RCC 7860 (cell line): ENCODE results near the gene TEAD3.
A peak's percentile ranks its signal among the peaks of the same experiment; 100 is the strongest.

Experiments used
- DNase-seq: peaks from one replicate; pipeline ENCODE4 v3.0.0-alpha.2; 2015; ENCODE audit warnings: low spot score
- FAIRE-seq: peaks from 2 replicates; lab custom pipeline; 2012; peaks lifted over from hg19 to GRCh38; lab: Jason Lieb, UNC

The TEAD3 gene

GRCh38 chr6:35514587-35514986 lies 17.7 kb upstream of the TEAD3 start:
- FAIRE-seq (no peak), DNase-seq (no peak)

DNA sequence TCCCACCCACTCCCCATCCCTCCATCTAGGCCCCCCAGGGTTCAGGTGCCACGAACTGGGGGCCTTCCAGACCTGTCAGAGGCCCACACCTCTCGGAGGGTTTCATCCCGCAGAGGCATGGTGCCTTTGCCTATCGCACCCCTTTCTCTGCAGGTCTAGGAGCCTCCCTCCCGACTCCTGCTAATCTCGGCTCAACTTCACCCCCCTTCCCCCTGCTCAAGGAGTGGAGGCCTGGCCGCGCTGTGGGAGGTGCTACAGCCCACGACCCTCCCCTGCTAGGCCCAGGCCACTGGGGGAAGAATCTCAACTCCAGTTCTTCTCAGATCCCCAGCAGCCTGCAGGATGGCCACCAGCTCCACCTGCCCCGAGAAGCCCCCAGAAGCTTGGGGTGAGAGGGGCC lies 15.9 kb upstream of the TEAD3 start, which contains the start of gene TULP1:
Gene TULP1, minus strand, starts transcription at position 157 of the 400 bp plus-strand sequence. Its CDS starts 38 bp downstream, at position 119.
- FAIRE-seq (no peak), DNase-seq (no peak)

GRCh38 chr6:35512006-35512405 lies 15.1 kb upstream of the TEAD3 start:
- no peak for FAIRE-seq
- no peak for DNase-seq

- no peak for FAIRE-seq
- DNase-seq = no peak
Observed at GRCh38 chr6:35511562-35511941, 14.7 kb upstream of the TEAD3 start.

DNA sequence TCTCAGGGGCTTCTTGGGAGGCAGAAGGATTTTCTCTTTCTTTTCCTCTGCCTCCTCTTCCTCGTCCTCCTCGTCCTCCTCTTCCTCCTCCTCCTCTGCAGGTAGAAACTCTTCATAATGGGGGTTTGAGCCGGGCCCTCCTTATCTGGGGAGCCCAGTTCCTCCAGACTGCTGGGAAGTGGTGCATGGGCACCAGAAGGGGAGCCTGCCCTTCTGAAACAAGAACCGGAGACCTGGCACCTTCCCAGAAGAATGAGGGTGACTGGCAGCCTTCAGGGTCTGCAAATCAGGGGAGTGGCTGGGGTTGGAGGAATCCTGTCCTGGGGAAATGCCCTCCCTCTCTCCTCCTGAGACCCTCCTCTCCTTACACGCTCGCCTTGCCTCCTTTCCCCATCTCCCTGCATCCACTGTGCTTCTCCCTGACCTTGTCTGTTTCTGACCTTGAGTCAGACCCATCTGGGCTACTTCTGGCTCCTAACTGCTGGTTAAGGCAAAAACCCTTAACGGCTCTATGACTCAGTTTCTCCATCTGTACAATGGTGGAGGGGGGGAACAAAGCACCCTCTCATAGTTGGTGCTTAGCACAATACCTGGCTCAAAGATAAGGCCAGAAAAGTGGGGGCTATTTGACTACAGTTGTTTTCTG lies 14.2 kb upstream of the TEAD3 start:
- no peak for FAIRE-seq
- DNase-seq = no peak

DNA sequence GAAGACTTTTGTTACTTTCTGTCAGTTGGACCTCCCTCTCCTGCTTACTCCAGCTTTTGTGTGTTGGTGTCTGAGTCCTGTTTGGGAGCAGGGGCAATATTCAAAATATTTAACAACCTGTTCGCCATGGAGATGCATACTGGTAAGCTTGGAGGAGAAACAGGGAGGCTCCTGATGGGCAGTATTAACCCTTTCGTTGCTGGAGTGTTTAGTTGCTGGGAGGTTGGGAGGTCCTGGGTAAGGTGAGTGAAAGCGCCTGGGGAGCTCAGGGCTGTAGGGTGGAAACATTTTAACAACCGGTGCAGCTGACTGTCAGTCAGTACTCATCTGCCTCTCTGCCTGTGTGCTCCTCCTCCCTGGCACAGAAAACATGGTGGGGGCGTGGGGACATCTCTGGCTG lies 11.7 kb upstream of the TEAD3 start:
- FAIRE-seq (no peak), DNase-seq (no peak)

DNA sequence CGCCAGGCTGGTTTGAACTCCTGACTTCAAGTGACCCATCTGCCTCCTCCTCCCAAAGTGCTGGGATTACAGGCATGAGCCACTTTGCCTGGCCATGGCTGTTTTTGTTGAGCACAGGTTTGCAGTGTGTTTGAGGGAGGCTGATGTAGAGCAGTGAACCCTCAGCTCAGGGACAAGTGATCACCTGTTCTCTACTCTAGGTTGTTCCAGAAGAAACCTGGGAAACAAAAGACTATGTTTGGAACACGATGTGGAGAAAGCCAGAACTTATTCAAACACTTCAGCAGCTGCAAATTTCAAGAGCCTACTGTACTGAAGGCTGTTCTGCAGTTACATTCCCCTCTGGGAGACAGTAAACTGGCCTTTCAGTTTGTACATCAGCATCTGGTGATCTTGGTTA lies 11.1 kb upstream of the TEAD3 start:
- FAIRE-seq = no peak
- no peak for DNase-seq

DNA sequence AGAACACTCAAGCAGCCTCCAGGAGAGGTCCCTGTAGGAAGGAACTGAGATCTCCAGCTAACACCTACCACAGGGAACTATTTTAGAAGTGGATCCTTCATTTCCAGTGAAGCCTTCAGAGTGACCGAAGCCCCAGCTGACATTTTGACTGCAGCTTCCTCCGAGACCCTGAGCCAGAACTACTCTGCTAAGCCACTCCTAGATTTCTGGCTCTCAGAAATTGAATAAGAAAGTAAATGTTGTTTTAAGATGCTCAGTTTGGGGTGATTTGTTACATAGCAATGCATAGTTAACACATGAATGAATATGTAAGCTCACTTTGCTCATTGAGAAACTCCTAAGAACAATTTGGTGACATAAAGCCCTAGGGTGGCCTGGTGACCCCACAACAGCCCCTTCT lies 10.3 kb upstream of the TEAD3 start:
- FAIRE-seq = no peak
- DNase-seq = no peak

DNA sequence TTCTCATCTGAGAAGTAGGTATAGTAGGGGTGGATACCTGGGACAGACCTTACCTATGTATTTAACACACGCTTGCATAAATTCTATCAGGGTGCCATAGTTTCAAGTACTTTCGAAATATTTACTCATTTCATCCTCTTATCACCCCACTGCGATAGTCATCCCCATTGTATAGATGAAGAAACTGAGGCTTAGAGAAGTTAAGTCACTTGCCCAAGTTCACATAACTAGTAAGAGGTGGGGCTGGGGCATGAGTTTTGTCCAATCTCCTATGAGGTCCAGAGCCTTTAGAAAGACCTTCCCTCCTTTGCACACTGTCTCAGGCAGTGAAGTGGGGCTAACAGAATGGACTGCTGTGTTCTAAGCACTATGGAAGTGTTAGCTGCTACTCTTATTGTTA lies 9.7 kb upstream of the TEAD3 start:
- FAIRE-seq (no peak), DNase-seq (no peak)

- DNase-seq (no peak), FAIRE-seq (no peak)
Observed at GRCh38 chr6:35505999-35506412, 9.1 kb upstream of the TEAD3 start.

DNA sequence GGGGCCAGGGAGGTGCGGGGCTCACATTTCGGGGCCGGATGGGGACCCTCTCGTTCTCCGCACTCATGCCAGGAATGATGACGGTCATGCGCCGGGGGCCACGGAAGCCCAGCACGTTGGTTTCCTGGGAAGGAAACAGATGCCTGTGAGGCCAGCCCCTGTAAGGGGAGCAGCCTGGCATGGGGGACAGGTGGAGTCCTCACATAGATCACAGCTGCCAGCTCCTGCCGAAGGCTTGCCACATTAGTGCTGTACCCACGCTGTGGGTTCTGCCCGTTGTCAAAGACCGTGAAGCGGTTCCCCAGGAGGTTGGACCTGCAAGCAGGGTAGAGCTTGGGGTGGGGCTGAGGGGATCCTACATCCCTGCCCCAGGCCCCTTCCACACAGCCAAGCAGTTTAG lies 6.7 kb upstream of the TEAD3 start:
- FAIRE-seq (no peak), DNase-seq (no peak)

DNA sequence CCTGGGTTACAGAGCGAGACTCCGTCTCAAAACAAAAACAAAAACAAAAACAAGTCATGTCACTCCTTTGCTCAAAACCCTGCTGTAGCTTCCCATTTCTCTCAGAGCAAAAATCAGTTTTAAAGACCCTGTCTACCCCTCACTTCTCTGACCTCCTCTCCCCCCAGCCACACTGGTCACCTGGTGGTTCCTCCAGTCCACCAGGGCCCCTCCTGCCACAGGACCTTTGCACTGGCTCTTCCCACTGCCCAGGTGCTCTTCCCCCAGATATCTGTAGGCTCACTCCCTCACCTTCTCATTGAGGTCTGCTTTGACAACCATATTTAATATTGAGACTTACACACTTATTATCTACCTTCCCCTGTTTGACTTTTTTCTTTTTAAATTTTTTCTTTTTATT lies 4.9 kb upstream of the TEAD3 start:
- FAIRE-seq (no peak), DNase-seq (no peak)

GRCh38 chr6:35500782-35501181 lies 3.9 kb upstream of the TEAD3 start:
- FAIRE-seq = no peak
- DNase-seq = peak; percentile 4

DNA sequence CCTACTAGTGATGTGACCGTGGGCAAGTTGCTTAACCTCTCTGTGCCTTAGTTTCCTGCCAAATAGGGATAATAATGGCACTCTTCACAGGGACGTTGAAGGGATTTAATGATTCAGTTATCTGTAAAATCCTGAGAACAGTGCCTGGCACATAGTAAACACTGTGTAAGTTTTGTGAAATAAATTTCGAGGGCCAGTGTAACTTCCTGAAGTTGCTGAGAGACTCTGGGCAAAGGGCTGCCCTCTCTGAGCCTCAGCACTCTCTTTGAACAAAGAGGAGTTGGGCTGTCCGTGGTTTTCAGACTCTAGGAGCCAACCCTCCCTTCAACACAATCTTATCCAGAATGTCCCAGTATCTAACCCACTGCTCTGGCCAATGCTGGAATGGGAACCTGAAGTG lies 2.5 kb upstream of the TEAD3 start:
- FAIRE-seq (no peak), DNase-seq (no peak)

DNA sequence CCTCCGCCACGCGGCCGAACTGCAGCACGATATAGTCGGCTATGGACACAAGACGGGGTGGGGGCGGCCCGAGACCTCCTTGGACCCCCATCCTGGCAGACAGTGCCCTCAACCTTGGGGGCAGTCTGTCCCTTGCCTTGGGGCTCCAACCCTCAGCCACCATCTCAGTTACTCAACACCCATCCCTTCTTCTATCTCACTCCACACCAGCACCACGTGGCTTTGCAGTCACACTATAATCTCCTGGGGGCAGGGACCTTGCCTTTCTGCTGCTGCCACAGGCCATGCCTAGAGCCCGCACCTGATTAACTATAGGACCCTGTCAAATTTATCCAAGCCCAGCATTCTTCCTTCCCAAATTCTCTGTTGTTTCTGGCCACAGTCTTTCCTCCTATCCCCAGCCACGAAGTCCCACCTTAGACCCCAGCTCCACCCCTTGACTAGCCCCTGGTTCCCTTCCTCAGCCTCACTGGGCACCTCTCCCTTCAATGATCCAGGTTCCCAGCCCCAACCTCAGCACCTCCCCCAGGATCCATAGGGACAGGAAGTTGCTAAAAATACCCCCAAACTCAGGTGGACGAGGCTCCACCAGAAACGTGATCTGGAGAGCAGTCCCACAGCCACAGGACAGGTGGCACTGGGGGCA lies 1.7 kb upstream of the TEAD3 start:
- FAIRE-seq (no peak), DNase-seq (no peak)

- peak; percentile 20 for DNase-seq
- FAIRE-seq = no peak
Observed at GRCh38 chr6:35497571-35498421, 917 bp upstream of the TEAD3 start.

GRCh38 chr6:35496036-35496840 lies 641 bp downstream of the TEAD3 start:
- no peak for FAIRE-seq
- DNase-seq = no peak

DNA sequence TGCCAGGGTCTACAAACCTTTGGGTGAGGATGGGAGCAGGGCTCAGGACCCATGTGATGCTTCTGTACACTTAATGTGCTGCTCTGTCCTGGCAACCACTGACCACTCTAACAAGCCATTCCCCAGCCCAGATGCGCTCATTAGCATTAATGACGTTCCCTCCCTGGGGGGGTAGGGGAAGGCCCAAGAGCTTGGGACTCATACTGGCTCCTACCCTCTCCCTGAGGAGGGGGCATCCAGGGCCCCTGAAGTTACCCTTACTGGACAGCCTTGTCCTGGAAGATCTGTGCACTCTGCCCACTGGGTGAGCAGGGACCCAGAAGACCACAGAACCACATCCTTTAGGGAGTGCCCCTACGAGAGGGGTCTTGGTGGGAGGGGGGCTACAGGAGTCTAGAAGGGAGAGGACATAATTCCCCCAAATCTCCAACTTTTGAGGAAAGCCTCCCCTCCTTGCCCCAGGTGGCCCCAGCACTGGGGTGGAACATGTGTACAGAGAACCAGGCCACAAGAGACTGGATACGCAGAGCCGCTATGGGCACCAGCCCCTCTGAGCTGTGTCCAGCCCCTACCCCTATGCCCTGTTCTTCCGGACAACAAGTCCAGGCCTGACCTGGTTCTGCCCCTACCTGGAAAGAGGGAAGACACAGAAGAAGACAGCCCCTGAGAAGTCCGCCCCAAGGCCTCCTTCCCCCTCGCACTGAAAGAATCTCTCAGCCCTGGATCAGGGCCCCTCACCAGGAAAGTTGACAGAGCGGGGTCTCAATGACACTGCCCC lies 1.4 kb downstream of the TEAD3 start:
- FAIRE-seq (no peak), DNase-seq (no peak)

- DNase-seq = no peak
- no peak for FAIRE-seq
Observed at GRCh38 chr6:35494161-35494563, 2.7 kb downstream of the TEAD3 start.

- DNase-seq (no peak), FAIRE-seq (no peak)
Observed at GRCh38 chr6:35493307-35493983, 3.4 kb downstream of the TEAD3 start.
